PC-9 (cell line): ENCODE data around the gene SORBS1. TPM values are rescaled to one million over a fixed set of nuclear protein-coding genes. Genes with fewer than 3 reads are reported as not detected.
A peak's percentile ranks its signal among the peaks of the same experiment; 100 is the strongest.

ENCODE experiments used
- BruUV-seq: library from RNA; stranded (reverse); fragments of 400-500 nt; replicated peaks from 2 replicates; lab custom pipeline; 2021; lab: Mats Ljungman, UMichigan
- CTCF ChIA-PET: fragments of 300-600 bp; sonication (Branson Sonifier 250); formaldehyde crosslinking; loops from one replicate; lab custom pipeline; 2022; ENCODE audit warnings: antibody characterized with exemption; lab: Charles Lee
- POLR2A ChIA-PET: fragments of 300-600 bp; sonication (Branson Sonifier 250); formaldehyde crosslinking; loops from one replicate; lab custom pipeline; 2022; ENCODE audit warnings: antibody characterized with exemption; ENCODE audit not compliant: unreplicated experiment; lab: Charles Lee
- DNase-seq, 2 experiments: peaks; one replicate each; pipeline versions ENCODE4 v3.0.0 to v3.0.0-alpha.2; 2015 to 2022; ENCODE audit warnings: mixed read lengths in 1 of 2
- H2AFZ ChIP-seq: fragments of 200-600 bp; sonication (generic); 2 replicates; pipeline ENCODE4 v1.8.1; 2017; ENCODE audit warnings: antibody characterized with exemption
- H3F3A ChIP-seq: fragments of 200-600 bp; sonication (generic); 2 replicates; pipeline ENCODE4 v1.8.1; 2017; ENCODE audit warnings: antibody characterized with exemption, mild to moderate bottlenecking, low read depth; ENCODE audit not compliant: insufficient read depth
- H3K27ac ChIP-seq: fragments of 200-600 bp; sonication (generic); 2 replicates; pipeline ENCODE4 v1.6.1; 2016; ENCODE audit warnings: mixed run types
- H3K27me3 ChIP-seq: fragments of 200-600 bp; sonication (generic); 2 replicates; pipeline ENCODE4 v1.6.1; 2016; ENCODE audit warnings: low read depth, mixed run types; ENCODE audit not compliant: insufficient read depth
- H3K36me3 ChIP-seq: fragments of 200-600 bp; sonication (generic); 2 replicates; pipeline ENCODE4 v1.6.1; 2016; ENCODE audit warnings: low read depth, mixed run types
- H3K4me1 ChIP-seq: fragments of 200-600 bp; sonication (generic); replicated peaks from 2 replicates; pipeline ENCODE4 v1.6.1; 2016; ENCODE audit warnings: mixed run types; ENCODE audit not compliant: insufficient read depth
- H3K4me2 ChIP-seq: fragments of 200-600 bp; sonication (generic); 2 replicates; pipeline ENCODE4 v1.6.1; 2017; ENCODE audit warnings: mixed run types
- H3K4me3 ChIP-seq: fragments of 200-600 bp; sonication (generic); 2 replicates; pipeline ENCODE4 v1.6.1; 2016; ENCODE audit warnings: mixed run types
- H3K79me2 ChIP-seq: fragments of 200-600 bp; sonication (generic); 2 replicates; pipeline ENCODE4 v1.6.1; 2017; ENCODE audit warnings: low read depth, mixed run types
- H3K9me2 ChIP-seq: fragments of 200-600 bp; sonication (generic); 2 replicates; pipeline ENCODE4 v1.8.1; 2017; ENCODE audit warnings: mild to moderate bottlenecking; ENCODE audit not compliant: insufficient read depth
- H3K9me3 ChIP-seq: fragments of 200-600 bp; sonication (generic); 2 replicates; pipeline ENCODE4 v1.8.1; 2016; ENCODE audit warnings: low read depth; ENCODE audit not compliant: insufficient read depth
- H4K20me1 ChIP-seq: fragments of 200-600 bp; sonication (generic); 2 replicates; pipeline ENCODE4 v1.8.1; 2017; ENCODE audit not compliant: insufficient read depth
- CTCF ChIP-seq: fragments of 200-600 bp; sonication (generic); conservative IDR thresholded peaks from 2 replicates; pipeline ENCODE4 v1.6.1; 2017; ENCODE audit warnings: mixed run types, antibody characterized with exemption, mild to moderate bottlenecking, moderate library complexity
- EZH2 ChIP-seq: fragments of 200-600 bp; sonication (generic); IDR thresholded peaks from 2 replicates; pipeline ENCODE4 v1.8.0; 2017; ENCODE audit warnings: antibody characterized with exemption, low read depth
- intact Hi-C: fragments of 100-400 bp; cut with micrococcal nuclease; formaldehyde crosslinking; loops from one replicate; pipeline ENCODE4 v1.10.0; 2022; ENCODE audit not compliant: unreplicated experiment
- total RNA-seq: library from RNA; stranded (reverse); gene quantifications from 2 replicates; pipeline ENCODE4 v1.2.3, GENCODE V29; 2021

Gene SORBS1
- total RNA-seq, 1 experiment from 2014 or later, result 5.0 TPM

- Histone ChIP-seq H4K20me1 (no peaks in the 10 kb centered on the region), H3K4me3 (no peak overlapping the region), H3K4me1 (peaks cover 30% of the 10 kb centered on the region), H3K79me2 (no peaks in the 10 kb centered on the region), H3K9me3 (no peaks in the 10 kb centered on the region), H3F3A (peaks cover 18% of the 10 kb centered on the region; the same call in 1 of the 2 replicates), H3K27ac (no peak overlapping the region), H3K9me2 (no peaks in the 10 kb centered on the region), H3K4me2 (no peak overlapping the region), H3K27me3 (no peaks in the 10 kb centered on the region), H2AFZ (no peak overlapping the region), H3K36me3 (no peaks in the 10 kb centered on the region)
- DNase-seq, result no peak
- POLR2A ChIA-PET, result interaction anchor here (0.5 kb wide), 1 partner anchor 46 kb away, joined by 4 read pairs; no protein-coding TSS in a partner anchor
- intact Hi-C loops, result loop anchor here (5.0 kb wide), 1 partner anchor 48 kb away; no protein-coding TSS in a partner anchor
- no TSS peak for BruUV-seq
- CTCF ChIA-PET, result no interaction called here
- TF ChIP-seq CTCF (no peak), EZH2 (no peak)
Observed at GRCh38 chr10:95309958-95310357, 251.2 kb downstream of the SORBS1 start.

GRCh38 chr10:95308389-95309302 is 252.5 kb downstream of the SORBS1 start:
- no peaks in the 10 kb centered on the region for H3K27me3 ChIP-seq
- H3F3A ChIP-seq, result peaks cover 18% of the 10 kb centered on the region; the same call in 1 of the 2 replicates
- H3K9me3 ChIP-seq, result no peaks in the 10 kb centered on the region
- intact Hi-C loops, result loop anchor here (5.0 kb wide), 1 partner anchor 46 kb away; no protein-coding TSS in a partner anchor
- H4K20me1 ChIP-seq, result no peaks in the 10 kb centered on the region
- H3K4me1 ChIP-seq, result peaks cover 34% of the 10 kb centered on the region
- TF ChIP-seq CTCF (no peak), EZH2 (no peak)
- 0 out of 2 replicates have a peak overlapping the region, but pooled peaks have one; percentile 34 for H2AFZ ChIP-seq
- POLR2A ChIA-PET, result interaction anchor here (0.6 kb wide), 1 partner anchor 33 kb away, joined by 6 read pairs; no protein-coding TSS in a partner anchor
- no peaks in the 10 kb centered on the region for H3K36me3 ChIP-seq
- H3K27ac ChIP-seq, result peak overlapping the region; percentile 64
- no TSS peak for BruUV-seq
- no peaks in the 10 kb centered on the region for H3K79me2 ChIP-seq
- CTCF ChIA-PET, result no interaction called here
- peak overlapping the region; percentile 59 for H3K4me2 ChIP-seq
- DNase-seq, result peak; percentile 83 to 90
- no peaks in the 10 kb centered on the region for H3K9me2 ChIP-seq
- H3K4me3 ChIP-seq, result no peak overlapping the region; the same call in 1 of the 2 replicates

- Histone ChIP-seq H3F3A (peaks cover 18% of the 10 kb centered on the region; the same call in 1 of the 2 replicates), H3K4me1 (peaks cover 34% of the 10 kb centered on the region), H3K9me2 (no peaks in the 10 kb centered on the region), H3K4me2 (no peak overlapping the region), H3K4me3 (no peak overlapping the region), H4K20me1 (no peaks in the 10 kb centered on the region), H3K27me3 (no peaks in the 10 kb centered on the region), H3K36me3 (no peaks in the 10 kb centered on the region), H2AFZ (no peak overlapping the region), H3K9me3 (no peaks in the 10 kb centered on the region), H3K27ac (no peak overlapping the region), H3K79me2 (no peaks in the 10 kb centered on the region)
- no TSS peak for BruUV-seq
- intact Hi-C loops, result loop anchor here (5.0 kb wide), 1 partner anchor 45 kb away; no protein-coding TSS in a partner anchor
- ChIA-PET CTCF (interaction anchor here (0.6 kb wide), 1 partner anchor 31 kb away, joined by 3 read pairs; no protein-coding TSS in a partner anchor), POLR2A (no interaction called here)
- TF ChIP-seq CTCF (no peak), EZH2 (no peak)
- DNase-seq, result no peak
Observed at GRCh38 chr10:95306851-95307250, 254.3 kb downstream of the SORBS1 start.
